ENCODE results near the gene TFF3. TPM values are rescaled to one million over a fixed set of nuclear protein-coding genes. Genes with fewer than 3 reads are reported as not detected.
A peak's percentile ranks its signal among the peaks of the same experiment; 100 is the strongest.
"Not testable (repeated sequence)": the region's sequence is repeated elsewhere in the genome, so short reads cannot be mapped to it uniquely, and the experiment has no call there.

TFF3 gene
- total RNA-seq, 1 donor from 2014 or later, result not detected

DNA sequence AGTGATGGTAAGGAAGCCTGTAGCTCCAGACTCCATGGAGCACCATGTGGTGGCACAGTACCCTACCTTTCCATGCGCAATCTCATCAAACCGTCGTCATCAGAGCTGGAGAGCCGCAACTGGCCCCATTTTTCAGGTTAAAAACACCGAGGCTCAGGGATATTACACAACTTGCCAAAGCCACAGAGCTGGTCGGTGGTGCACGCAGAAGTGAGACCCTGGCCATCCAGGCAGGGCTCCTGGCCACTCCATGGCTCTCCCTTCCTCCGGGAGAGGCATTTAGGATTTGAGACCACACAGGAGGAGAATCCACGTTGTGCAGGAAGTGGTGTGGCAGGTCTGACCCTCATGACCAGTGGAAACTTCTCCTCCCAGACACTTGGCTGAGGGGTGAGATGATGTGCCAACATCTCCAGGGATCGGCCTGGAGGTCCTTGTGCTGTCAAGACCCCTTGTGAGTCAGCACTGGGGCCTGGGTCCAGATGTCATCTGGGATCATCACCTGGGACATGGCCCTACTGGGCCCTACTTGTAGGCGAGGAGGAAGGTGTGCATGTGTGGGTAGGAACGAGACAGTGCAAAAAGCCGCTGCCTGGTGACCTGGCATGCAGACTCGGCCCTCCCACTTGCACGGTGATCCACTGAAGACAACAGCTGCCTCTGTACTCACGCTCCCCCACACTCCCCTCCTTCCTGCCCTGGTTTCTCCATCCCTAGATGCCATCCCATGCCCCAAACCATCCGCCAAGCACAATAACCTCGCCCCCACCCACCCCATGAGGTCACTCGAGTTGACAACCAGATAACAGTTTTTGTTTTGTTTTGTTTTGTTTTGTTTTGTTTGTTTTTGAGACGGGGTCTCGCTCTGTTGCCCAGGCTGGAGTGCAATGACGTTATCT lies 10.4 kb downstream of the TFF3 start:
- no peak for DNase-seq

DNA sequence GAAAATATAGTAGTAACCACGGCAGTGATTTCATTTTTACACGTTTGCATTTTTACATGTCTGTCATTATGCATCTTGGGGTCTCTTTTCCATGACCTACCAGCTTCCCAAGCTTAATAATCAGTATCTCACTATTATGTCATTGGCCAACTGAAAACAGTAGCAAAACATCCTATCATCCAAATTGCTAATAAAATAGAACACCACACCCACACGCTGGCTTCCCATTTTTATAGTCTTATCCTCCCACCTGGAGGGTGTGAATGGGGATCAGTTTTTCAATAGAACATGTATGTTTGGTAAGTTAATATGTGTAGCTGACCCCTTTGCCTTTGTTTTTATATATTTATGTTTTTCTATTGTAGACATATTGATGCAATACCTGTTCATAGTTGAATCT lies 11.8 kb downstream of the TFF3 start:
- no peak for DNase-seq

DNA sequence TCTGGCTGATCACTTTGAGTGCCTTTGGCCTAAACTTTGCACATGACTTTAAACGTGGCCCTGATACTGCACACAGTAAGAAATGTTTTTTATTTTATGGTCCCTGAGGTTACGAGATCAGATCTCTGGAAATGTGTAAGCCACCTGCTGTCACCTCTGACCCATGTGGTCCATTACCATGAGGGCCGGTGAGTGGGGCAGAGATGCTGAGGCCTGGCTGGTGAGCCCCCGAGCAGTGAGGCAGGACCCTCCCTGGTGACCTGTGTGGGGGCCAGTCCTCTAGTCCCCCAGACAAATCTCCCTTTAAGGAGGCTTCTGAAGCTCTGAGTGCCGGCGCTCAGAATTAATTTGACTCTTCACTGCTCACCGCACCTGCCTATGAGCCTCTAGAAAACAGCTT lies 12.4 kb downstream of the TFF3 start:
- DNase-seq, result no peak

DNA sequence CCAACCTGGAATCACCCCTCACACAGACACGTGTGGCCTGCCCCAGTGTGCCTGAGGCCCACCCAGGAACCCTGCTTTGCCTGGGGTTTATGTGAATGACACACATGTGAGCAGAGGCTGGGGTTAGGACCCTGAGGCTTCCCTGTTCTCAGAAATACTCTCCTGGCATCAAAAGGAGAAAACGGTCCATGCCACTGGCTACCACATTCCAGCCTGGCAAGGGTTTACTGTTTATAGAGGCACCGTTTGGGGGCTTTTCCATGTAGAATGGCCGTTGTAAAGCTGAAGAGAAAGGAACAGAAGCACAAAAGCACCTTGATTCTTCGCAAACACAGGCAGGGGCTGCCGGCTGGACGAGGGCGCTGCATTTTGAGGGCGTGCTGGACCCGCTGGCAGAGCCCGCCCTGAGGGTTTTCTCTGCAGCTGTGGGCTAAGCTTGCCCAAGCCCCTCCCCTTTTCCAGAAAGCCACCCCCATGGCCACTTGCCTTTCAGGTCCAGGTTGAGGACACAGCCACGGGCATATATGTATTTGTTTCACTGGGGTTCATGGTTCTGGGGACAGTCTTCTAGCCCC lies 13.0 kb downstream of the TFF3 start:
- DNase-seq, result no peak

DNA sequence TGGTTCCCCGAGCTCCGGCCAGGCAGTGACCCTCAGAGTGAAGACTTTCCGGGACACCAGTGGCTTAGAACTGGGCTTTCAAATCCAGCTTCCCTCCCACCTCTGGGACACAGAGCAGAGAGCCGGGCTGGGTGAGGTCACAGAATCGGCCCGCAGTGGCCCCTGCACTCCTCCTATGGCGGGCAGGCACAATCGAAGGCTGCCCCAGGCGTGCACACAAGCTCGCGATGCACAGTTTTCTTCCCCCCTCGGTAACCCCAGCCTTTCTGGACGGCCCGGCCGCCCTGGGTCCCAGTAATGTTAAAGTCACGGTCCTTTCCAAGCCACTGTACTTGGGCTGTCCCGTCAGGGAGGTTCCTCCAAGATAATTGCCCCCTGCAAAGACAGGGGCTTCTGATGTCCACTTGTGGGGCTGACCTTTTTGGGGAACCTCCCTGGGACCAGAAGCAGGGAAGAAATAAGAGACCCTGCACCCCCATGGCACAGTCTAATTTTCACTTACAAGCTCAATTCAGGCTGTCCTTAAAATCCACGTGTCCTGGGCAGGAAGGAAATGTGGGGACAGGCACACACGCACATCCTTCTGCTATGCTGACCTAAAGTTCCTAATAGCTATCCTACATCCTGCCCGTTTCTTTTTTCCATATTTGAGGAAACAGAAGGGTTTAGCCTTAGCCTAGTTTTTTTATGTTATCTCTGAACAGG lies 13.7 kb downstream of the TFF3 start:
- DNase-seq, result no peak

DNA sequence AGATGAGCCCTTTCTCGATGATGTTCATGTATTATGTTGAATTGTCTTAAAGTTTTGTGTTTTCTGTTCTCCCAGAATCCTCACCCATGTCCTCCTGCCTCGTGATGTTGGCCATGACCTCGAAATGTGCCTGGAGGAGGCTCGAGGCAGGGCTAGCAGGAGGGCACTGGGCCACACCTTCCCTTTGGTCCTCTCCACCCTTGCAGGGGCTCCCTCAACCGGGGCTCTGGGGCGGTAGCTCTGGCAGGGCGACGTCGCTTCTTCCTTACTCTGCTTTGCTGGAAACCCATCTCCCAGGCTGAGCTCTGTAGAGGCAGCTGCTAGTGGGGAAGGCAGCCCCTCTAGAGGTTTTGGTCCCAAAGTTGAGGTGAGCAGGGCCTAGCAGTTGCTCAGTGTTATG lies 14.3 kb downstream of the TFF3 start:
- DNase-seq, result no peak

DNA sequence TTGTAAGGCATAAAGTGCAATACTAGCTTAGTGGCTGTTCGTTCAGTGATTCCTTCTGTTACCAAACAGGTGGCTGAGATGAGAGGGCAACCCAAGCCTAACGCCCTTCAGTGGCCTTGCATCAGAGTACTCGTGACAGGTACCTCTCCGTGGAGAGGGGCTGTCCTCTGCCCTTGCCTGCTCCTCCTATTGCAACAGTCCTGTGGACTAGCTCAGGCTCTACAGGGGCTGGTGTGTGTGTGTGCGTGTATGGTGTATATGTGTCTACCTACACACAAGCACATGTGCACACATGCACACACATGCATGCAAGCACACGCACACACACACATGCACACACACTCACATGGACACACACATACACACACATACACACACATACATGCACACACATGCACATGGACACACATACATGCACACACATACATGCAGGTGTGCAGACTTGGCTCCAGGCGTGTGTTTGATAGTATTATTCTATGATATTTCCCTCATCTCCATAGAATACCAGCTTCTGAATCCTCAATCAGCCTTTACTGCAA lies 15.1 kb downstream of the TFF3 start:
- DNase-seq, result no peak

DNA sequence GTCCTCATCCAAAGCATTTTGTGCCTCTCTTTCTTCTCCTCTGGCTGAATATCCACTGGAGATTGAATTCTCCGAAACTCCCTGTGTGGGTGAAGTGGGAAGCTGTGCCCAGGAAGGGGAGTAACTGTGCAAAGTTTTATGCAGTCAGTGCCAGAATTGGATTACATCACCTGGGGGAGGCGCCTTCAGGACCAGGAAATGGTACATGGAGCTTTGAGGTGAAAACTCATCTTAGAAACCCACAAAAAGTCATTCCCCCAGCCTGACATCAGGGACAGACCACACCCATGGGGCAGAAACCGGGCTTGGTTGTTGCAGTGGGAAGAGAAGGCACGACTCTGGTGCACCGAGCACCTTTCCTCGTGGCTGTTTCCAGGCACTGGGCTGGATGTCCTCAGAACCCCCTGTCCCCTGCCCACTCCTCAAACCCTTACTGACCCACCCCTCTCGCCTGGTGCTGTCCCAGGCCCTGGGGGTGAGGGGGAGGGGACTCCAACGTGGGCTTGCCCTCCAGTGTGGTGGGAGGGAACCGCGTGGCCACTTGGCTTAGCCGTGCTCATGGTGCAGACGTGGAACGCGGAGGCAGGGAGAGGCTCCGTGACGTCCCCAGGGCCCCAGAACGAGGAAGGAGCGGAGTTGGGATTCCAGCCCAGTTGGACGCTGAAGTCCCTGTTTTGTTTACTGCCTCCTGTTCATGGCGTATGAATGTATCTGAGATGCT lies 15.7 kb downstream of the TFF3 start:
- DNase-seq, result peak; percentile 17

DNA sequence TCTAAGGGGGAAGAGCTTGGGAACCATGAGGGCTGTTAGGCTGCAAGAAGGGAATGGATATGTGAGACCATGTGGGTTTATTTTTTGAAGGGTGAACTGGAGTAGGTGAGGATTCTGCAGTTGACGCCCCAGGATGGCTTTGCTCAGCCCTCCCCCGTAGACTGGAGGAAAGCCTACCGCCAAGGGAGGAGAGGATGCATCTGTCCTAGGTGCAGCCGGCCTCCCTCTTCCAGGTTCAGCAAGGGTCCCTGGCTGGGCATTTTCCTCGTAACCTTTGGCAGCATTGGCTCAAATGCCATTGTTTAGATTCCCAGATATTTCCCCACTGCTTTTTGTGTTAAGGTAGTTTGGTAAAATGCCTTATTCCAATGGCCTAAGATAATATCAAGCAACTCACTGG lies 16.6 kb downstream of the TFF3 start:
- DNase-seq, result no peak

DNA sequence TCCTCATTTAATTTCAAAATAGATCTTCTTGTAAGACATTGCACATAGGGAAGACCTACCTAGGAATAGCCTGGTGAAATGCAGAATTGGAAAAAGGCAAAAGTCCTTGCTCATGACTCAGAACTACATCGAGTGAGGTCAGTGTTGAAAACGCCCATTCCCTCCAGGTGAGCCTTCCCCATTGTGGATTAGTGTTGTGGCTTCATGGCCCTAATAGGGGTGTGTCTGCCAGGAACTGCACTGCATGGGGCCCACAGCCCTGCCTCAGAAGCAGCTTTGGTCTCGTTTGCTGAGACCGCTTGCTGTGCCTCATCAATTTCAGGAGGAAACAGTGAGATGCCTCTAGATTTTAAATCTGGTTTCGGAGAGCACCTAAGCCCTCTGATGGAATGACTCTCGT lies 17.0 kb downstream of the TFF3 start:
- DNase-seq, result no peak

DNA sequence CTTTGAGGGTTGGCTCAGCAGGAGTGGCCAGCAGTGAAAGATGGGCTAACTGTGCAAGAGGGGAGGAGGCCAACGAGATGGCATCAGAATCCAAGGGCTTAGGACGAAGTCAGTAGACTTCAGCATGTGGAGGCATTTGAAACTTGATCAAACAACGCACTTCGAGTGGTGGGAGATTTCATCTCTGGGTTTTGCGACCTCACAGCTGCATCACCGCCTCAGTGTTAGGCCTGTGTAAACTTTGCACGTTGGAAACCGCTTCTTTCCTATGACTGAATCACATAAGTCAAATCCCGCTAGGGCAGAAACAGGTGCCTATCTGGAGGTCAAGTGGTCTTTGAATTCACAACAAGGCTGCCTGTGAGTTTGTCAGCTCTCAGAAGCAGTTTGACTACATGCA lies 17.8 kb downstream of the TFF3 start:
- no peak for DNase-seq

DNA sequence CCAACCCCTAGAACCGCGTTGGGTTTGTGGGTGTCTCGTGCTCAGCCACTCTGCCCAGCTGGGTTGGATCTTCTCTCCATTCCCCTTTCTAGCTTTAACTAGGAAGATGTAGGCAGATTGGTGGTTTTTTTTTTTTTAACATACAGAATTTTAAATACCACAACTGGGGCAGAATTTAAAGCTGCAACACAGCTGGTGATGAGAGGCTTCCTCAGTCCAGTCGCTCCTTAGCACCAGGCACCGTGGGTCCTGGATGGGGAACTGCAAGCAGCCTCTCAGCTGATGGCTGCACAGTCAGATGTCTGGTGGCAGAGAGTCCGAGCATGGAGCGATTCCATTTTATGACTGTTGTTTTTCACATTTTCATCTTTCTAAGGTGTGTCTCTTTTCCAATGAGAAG lies 18.7 kb downstream of the TFF3 start:
- DNase-seq, result no peak

DNA sequence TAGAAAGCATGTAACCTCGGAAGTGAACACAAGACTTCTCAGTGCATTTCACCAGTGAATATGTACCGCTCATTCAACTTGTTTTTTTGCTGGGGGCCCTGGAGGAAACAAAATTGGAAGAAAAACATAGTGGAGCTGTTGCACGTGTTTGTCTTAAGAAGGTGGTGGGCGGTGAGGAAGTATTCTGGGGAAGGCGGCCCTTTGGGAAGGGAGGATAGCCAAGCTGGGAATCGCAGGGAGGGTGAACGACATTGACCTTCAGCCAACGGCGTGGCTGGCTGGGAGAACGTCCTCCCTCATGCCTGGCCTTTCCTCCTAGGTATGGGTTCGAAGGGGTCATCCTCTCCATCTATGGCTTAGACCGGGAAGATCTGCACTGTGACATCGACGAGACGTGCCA lies 19.4 kb downstream of the TFF3 start:
- DNase-seq, result no peak

DNA sequence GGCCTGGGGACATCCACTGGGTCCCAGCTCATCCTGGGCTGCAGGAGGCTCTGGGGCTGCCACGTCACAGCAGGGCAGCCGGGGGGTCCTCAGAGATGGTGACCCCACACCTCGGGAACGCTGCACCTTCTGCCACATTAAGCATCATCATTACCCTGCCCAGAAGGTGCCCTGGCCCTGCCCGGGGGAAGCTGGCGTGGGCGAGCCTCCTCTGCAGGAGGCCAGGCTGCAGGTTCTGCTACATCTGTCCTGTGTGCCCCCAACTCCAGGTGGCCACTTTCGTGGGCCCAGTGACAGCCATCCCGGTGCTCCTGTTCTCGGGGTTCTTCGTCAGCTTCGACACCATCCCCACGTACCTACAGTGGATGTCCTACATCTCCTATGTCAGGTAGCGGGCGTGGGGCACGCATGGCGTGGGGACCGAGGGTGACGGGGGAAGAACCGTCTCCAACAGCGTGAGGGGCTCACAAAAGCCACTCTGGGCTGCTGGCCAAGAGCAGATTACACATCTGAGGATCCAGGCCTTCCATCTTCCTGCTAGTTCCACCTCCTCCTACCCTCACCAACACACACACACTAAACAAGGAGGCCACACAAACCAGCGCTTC lies 20.8 kb downstream of the TFF3 start:
- DNase-seq, result no peak

DNA sequence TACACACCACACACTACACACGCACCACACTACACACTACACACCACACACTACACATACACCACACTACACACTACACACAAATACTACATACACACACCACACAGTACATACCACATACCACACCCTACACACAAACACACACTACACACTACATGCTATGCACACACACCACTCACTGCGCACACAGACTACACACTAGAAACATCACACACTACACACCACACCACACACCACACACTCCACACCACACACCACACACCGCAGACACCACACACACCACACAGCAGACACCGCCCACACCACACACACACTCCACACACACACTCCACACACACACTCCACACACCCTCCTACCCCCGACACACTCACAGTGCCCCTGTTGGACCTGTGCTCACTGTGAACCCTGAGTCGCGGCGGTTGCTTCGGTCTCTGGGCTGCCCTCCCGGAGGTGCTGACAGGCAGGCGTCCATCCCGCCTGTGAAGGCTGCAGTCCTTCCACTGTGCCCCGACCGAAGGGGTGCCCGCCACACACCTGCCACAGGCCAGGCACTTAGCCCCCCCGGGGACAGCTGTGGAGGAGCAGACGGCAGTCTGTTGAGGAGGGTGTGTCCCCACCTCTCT lies 21.4 kb downstream of the TFF3 start:
- no peak for DNase-seq

DNA sequence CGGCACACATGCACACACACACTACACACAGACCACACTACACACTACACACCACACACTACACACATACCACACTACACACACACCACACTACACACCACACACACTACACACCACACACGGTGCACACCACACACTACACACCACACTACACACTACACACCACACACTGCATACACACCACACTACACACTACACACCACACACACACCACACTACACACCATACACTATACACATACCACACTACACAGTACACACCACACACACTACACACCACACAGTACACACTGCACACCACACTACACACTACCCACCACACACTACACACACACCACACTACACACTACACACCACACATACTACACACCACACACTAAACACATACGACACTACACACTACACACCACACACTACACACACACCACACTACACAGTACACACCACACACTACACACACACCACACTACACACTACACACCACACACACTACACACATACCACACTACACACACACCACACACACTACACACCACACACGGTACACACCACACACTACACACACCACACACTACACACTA lies 22.6 kb downstream of the TFF3 start:
- not testable (repeated sequence) for DNase-seq

DNA sequence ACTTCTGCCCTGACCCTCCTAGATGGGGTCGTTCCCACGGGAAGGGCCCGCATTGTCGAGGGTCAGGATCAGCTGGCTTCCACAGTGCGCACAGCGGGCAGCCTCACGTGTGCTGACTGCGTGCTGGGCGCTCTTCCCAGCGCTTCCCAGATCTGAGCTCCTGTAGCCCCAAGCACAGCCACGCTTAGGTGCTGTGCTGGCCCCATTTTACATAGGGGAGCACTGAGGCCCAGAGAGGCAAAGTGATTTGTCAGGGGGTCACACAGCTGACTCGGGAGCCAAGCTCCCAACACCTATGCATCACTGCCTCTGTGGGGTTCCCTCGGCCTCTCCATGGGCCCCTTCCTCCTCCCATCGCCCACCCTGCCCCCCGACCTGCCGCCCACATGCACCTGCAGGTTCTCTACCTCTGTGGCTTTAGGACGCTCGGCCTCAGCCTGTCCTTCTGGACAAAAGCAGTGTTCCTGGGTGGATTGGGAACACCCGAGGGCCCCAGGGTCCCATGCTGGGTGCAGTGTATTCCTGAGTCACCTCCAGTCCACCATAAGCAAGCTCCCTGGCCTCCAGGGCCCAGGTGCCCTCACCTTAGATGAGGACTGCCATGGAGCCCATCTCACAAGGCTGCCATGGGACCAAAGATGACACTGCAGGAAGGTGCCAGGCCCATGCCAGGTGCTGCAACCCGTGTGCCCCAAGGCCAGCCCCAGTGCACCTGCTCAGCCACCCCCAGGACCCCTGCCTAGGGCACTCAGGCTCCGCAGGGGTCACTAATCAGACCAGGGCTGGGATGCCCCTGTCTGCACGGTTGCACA lies 23.3 kb downstream of the TFF3 start:
- no peak for DNase-seq

DNA sequence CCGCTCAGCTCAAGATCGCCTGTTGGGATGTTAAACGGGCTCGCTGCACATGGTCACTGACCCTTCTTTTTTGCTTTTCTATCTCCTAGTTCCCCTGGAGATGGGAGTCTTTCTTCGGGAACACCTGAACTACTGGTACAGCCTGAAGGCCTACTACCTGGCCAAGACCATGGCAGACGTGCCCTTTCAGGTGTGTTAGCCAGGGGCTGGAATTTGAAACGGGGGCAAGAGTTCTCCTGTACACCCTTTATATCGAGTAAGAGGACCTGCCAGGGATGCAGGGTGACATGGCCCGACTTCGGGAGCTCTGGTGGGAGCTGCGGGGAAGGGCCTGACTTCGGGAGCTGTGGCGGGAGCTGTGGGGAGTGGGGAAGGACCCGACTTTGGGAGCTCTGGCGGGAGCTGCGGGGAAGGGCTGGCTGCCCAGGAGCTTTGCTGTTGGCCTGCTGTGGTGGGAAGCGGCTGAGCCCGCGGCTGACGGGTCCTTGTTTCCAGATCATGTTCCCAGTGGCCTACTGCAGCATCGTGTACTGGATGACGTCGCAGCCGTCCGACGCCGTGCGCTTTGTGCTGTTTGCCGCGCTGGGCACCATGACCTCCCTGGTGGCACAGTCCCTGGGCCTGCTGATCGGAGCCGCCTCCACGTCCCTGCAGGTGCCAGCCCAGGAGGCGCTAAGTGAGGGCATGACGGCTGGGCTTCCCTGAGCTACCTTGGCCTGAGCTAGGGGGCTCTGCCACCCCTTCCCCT lies 24.0 kb downstream of the TFF3 start:
- DNase-seq, result no peak

DNA sequence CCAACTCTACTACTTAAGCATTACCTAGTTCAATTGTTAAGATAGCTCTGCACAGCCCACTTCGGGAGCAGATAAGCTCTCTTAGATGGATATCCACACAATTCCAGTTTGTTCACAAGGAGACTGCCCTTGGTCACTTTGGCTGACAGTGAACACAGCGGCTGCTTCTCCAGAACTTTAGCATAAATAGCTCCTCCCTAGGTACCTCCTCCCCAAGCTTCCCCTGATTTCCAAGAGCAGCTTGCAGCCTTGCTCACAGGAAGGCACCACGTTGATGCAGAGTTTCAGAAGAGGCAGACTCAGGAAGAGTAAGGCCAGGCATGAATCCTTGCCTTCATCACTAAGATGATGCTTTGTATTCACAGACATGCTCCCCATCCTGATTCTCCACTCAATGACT lies 24.7 kb downstream of the TFF3 start:
- no peak for DNase-seq

DNA sequence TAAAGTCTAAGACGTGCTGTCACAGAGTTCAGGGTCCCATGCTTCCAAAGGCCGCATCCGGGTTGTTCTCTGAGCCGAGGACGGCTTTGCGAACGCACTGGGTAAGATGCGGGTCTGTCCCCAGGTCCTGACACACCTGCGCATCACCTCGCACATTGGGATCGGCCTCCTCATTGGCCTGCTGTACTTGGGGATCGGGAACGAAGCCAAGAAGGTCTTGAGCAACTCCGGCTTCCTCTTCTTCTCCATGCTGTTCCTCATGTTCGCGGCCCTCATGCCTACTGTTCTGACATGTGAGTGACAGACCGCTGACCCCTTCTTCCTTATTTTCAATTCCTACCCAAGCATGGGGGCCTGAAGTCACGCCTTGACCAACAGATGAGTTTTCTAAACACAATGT lies 25.3 kb downstream of the TFF3 start:
- DNase-seq, result no peak

All from occipital lobe (tissue), 2 donors.